HG03469 (cell line): ENCODE results near the gene HIP1R.
"Not testable (repeated sequence)": the region's sequence is repeated elsewhere in the genome, so short reads cannot be mapped to it uniquely, and the experiment has no call there.

ENCODE experiments used
- ATAC-seq: cut with Tn5 transposase; IDR thresholded peaks from one replicate; pipeline ENCODE4 v1.9.1; 2021; ENCODE audit warnings: mild to moderate bottlenecking, moderate library complexity, moderate number of reproducible peaks; ENCODE audit not compliant: unreplicated experiment

The HIP1R gene

GRCh38 chr12:122889761-122890520 is 54.7 kb downstream of the HIP1R start:
- ATAC-seq: no peak

- no peak for ATAC-seq
Measured at GRCh38 chr12:122891661-122892525, 56.6 kb downstream of the HIP1R start.

GRCh38 chr12:122892724-122893123 is 57.5 kb downstream of the HIP1R start:
- ATAC-seq: not testable (repeated sequence)

- ATAC-seq: no peak
Measured at GRCh38 chr12:122893208-122894153, 58.2 kb downstream of the HIP1R start.

- ATAC-seq: no peak
Measured at GRCh38 chr12:122894193-122895121, 59.2 kb downstream of the HIP1R start.

- no peak for ATAC-seq
Measured at GRCh38 chr12:122895320-122895703, 60.1 kb downstream of the HIP1R start.

GRCh38 chr12:122895704-122896636 is 60.7 kb downstream of the HIP1R start, which contains the start of gene VPS37B:
Gene VPS37B, minus strand, starts transcription at chr12:122896124. Its CDS starts 62 bp downstream, at chr12:122896062.
- no peak for ATAC-seq

GRCh38 chr12:122896662-122897061 is 61.4 kb downstream of the HIP1R start:
- no peak for ATAC-seq

- ATAC-seq: no peak
Measured at GRCh38 chr12:122899887-122900286, 64.6 kb downstream of the HIP1R start.

- no peak for ATAC-seq
Measured at GRCh38 chr12:122902854-122903692, 67.8 kb downstream of the HIP1R start.

- ATAC-seq: no peak
Measured at GRCh38 chr12:122903693-122904034, 68.4 kb downstream of the HIP1R start.

GRCh38 chr12:122905258-122905657 is 70.0 kb downstream of the HIP1R start:
- ATAC-seq: not testable (repeated sequence)

- no peak for ATAC-seq
Measured at GRCh38 chr12:122908915-122909314, 73.7 kb downstream of the HIP1R start.

GRCh38 chr12:122909442-122910288 is 74.4 kb downstream of the HIP1R start:
- ATAC-seq: no peak
